Upper lobe of right lung (tissue), 1 donor: ENCODE data around the gene FGB. TPM values are rescaled to one million over a fixed set of nuclear protein-coding genes. Genes with fewer than 3 reads are reported as not detected.

Experiments
- ATAC-seq: fragments of 200-7000 bp; cut with Tn5 transposase; one replicate; pipeline ENCODE4 v1.9.1; 2020; ENCODE audit warnings: mild to moderate bottlenecking, moderate library complexity
- DNase-seq: peaks from one replicate; pipeline ENCODE4 v3.0.0-alpha.2; 2020
- H3K27ac ChIP-seq: fragments of 200-600 bp; one replicate; pipeline ENCODE4 v1.8.0; 2022
- H3K27me3 ChIP-seq: fragments of 200-600 bp; one replicate; pipeline ENCODE4 v1.8.0; 2022; ENCODE audit warnings: mild to moderate bottlenecking
- H3K36me3 ChIP-seq: fragments of 200-600 bp; one replicate; pipeline ENCODE4 v1.8.0; 2022
- H3K4me1 ChIP-seq: fragments of 200-600 bp; one replicate; pipeline ENCODE4 v1.8.0; 2022
- H3K4me3 ChIP-seq: fragments of 200-600 bp; one replicate; pipeline ENCODE4 v1.8.0; 2022; ENCODE audit warnings: mild to moderate bottlenecking
- H3K9me3 ChIP-seq: fragments of 200-600 bp; one replicate; pipeline ENCODE4 v1.8.0; 2022
- intact Hi-C: fragments of 100-400 bp; cut with DNase I; formaldehyde crosslinking; loops from one replicate; pipeline ENCODE4 v1.11.0; 2022
- long read RNA-seq: library from polyadenylated mRNA; unstranded; transcript quantifications from one replicate; pipeline ENCODE4 v2.0.0, GENCODE V29; 2021
- total RNA-seq: library from RNA; stranded (reverse); fragmentation: NEBNext Ultra II Directional; extraction: Animal tissue kit (Norgen Biotek cat#: 25700); gene quantifications from one replicate; pipeline ENCODE4 v1.2.1, GENCODE V29; 2021
- TF ChIP-seq, protein P1 (sequence below): fragments of 200-600 bp; IDR thresholded peaks from one replicate; pipeline ENCODE4 v1.8.0; 2022; ENCODE audit warnings: antibody characterized with exemption
- donor health status: DM: no; HTN: yes; CAD: no; lungs with severe emphysema.

Gene FGB
- 1.2 TPM for total RNA-seq
- long read RNA-seq, partial matches to known transcripts: 0 of 1 reads
- long read RNA-seq, other reads (novel, unspliced or antisense): 0 of 1 reads

GRCh38 chr4:154562697-154563254 is at the start of gene FGB:
TSS of gene FGB (plus strand) at chr4:154563011. CDS start at chr4:154563019, 8 bp downstream.
- ATAC-seq (no peak), DNase-seq (no peak)
- Histone ChIP-seq H3K4me1 (no peaks in the 10 kb centered on the region), H3K27ac (no peak within 1 kb of the TSS), H3K9me3 (no peaks in the 10 kb centered on the region), H3K27me3 (no peaks in the 10 kb centered on the region), H3K4me3 (no peak within 1 kb of the TSS), H3K36me3 (no peaks in the 10 kb centered on the region)
- TF ChIP-seq, protein P1, sequence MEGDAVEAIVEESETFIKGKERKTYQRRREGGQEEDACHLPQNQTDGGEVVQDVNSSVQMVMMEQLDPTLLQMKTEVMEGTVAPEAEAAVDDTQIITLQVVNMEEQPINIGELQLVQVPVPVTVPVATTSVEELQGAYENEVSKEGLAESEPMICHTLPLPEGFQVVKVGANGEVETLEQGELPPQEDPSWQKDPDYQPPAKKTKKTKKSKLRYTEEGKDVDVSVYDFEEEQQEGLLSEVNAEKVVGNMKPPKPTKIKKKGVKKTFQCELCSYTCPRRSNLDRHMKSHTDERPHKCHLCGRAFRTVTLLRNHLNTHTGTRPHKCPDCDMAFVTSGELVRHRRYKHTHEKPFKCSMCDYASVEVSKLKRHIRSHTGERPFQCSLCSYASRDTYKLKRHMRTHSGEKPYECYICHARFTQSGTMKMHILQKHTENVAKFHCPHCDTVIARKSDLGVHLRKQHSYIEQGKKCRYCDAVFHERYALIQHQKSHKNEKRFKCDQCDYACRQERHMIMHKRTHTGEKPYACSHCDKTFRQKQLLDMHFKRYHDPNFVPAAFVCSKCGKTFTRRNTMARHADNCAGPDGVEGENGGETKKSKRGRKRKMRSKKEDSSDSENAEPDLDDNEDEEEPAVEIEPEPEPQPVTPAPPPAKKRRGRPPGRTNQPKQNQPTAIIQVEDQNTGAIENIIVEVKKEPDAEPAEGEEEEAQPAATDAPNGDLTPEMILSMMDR: no peak
- intact Hi-C loops: no loop called here

GRCh38 chr4:154516318-154517029 is 46.3 kb upstream of the FGB start:
- no peak overlapping the region for H3K4me3 ChIP-seq
- H3K4me1 ChIP-seq: no peaks in the 10 kb centered on the region
- H3K27me3 ChIP-seq: peaks cover 15% of the 10 kb centered on the region
- H3K27ac ChIP-seq: no peak overlapping the region
- DNase-seq (no peak), ATAC-seq (no peak)
- H3K36me3 ChIP-seq: no peaks in the 10 kb centered on the region
- intact Hi-C loops: no loop called here
- TF ChIP-seq, protein P1: no peak
- H3K9me3 ChIP-seq: no peaks in the 10 kb centered on the region

DNA sequence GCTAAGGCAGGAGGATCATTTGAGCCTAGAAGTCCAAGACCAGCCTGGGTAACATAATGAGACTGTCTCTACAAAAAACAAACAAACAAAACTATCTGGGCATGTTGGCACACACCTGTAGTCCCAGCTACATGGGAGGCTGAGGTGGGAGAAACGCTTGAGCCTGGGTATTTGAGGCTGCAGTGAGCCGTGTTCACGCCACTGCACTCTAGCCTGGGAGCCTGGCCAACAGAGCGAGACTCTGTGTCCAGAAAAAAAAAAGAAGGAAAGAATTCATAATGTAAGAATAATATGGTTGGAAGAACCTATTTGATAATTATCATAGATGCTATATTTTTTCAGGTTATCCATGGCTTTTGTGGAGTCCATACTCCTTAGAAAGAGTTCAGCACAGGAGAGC is 45.2 kb upstream of the FGB start:
- Histone ChIP-seq H3K9me3 (no peaks in the 10 kb centered on the region), H3K4me1 (no peaks in the 10 kb centered on the region), H3K27me3 (peaks cover 13% of the 10 kb centered on the region), H3K36me3 (no peaks in the 10 kb centered on the region), H3K4me3 (no peak overlapping the region), H3K27ac (no peak overlapping the region)
- intact Hi-C loops: no loop called here
- ATAC-seq: no peak
- no peak for DNase-seq
- TF ChIP-seq, protein P1: no peak

GRCh38 chr4:154519214-154519613 is 43.6 kb upstream of the FGB start:
- Histone ChIP-seq H3K9me3 (no peaks in the 10 kb centered on the region), H3K36me3 (no peaks in the 10 kb centered on the region), H3K27me3 (peaks cover 9% of the 10 kb centered on the region), H3K4me1 (no peaks in the 10 kb centered on the region), H3K4me3 (no peak overlapping the region), H3K27ac (no peak overlapping the region)
- intact Hi-C loops: no loop called here
- TF ChIP-seq, protein P1: no peak
- DNase-seq: no peak
- no peak for ATAC-seq

DNA sequence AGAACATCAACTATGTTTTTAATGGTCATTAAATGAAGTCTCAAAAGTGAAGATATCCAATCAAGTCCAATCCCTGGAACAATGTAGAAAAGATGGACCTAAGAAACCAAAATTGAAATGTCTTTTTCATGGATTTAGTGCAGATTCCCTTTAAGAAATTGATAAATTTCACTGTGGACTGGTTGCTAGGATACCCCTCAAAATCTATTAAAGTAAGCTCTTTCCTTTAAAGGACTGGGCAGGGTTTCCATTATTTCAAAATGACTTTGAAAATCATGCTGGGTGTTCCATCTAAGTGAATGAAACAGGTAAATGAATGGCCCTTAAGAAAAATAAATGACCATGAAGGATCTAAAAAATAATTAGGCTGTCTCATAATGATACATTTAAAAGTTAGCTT is 41.2 kb upstream of the FGB start:
- Histone ChIP-seq H3K27me3 (peaks cover 9% of the 10 kb centered on the region), H3K27ac (no peak overlapping the region), H3K9me3 (no peaks in the 10 kb centered on the region), H3K36me3 (no peaks in the 10 kb centered on the region), H3K4me3 (no peak overlapping the region), H3K4me1 (no peaks in the 10 kb centered on the region)
- DNase-seq (no peak), ATAC-seq (no peak)
- intact Hi-C loops: no loop called here
- TF ChIP-seq, protein P1: no peak
